HG03159 (cell line): ENCODE data around the gene SNAI1.
"Not testable (repeated sequence)": the region's sequence is repeated elsewhere in the genome, so short reads cannot be mapped to it uniquely, and the experiment has no call there.

Source experiments
- ATAC-seq: cut with Tn5 transposase; IDR thresholded peaks from one replicate; pipeline ENCODE4 v1.9.1; 2021; ENCODE audit warnings: mild to moderate bottlenecking, moderate library complexity; ENCODE audit not compliant: unreplicated experiment

Gene SNAI1

DNA sequence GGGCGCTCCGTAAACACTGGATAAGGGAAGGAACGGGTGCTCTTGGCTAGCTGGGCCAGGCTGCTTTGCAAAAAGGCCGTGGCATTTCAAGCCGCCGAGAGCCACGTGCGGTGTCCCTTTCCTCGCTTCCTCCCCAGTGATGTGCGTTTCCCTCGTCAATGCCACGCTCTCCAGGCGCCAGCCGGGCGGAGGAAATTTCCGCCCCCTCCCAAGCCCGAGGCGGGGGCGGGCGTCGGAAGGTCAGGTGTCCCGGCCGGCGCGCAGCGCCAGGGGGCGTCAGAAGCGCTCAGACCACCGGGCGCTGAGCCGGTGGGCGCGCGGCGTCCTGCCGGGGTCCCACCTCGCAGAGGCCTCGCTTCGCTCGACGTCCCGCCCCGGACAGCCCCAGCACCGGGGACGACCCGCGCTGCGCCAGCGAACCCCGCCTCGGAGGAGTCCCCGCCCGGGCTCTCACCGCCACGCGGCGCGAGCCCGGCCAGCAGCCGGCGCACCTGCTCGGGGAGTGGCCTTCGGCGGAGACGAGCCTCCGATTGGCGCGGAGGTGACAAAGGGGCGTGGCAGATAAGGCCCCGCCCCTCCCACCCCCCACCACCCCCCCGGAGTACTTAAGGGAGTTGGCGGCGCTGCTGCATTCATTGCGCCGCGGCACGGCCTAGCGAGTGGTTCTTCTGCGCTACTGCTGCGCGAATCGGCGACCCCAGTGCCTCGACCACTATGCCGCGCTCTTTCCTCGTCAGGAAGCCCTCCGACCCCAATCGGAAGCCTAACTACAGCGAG is at the start of gene SNAI1:
SNAI1 (plus strand) TSS at position 635 of the 777 bp plus-strand sequence; CDS start at position 715, 80 bp downstream.
- ATAC-seq = peak; percentile 79

DNA sequence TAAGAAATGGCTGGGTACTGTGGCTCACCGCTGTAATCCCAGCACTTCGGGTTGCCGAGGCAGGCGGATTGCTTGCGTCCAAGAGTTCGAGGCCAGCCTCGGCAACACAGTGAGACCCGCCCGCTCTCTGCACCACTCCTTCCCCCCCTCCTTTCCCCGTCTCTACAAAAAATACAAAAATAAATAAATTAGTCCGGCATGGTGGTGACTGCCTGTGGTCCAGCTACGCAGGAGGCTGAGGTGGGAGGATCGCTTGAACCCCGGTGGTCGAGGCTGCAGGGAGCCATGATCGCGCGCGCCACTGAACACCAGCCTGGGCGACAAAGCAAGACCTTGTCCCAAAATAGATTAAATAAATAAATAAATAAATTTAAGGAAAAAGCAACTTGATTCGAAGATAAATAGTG is 47.0 kb upstream of the SNAI1 start:
- ATAC-seq = peak; percentile 6

DNA sequence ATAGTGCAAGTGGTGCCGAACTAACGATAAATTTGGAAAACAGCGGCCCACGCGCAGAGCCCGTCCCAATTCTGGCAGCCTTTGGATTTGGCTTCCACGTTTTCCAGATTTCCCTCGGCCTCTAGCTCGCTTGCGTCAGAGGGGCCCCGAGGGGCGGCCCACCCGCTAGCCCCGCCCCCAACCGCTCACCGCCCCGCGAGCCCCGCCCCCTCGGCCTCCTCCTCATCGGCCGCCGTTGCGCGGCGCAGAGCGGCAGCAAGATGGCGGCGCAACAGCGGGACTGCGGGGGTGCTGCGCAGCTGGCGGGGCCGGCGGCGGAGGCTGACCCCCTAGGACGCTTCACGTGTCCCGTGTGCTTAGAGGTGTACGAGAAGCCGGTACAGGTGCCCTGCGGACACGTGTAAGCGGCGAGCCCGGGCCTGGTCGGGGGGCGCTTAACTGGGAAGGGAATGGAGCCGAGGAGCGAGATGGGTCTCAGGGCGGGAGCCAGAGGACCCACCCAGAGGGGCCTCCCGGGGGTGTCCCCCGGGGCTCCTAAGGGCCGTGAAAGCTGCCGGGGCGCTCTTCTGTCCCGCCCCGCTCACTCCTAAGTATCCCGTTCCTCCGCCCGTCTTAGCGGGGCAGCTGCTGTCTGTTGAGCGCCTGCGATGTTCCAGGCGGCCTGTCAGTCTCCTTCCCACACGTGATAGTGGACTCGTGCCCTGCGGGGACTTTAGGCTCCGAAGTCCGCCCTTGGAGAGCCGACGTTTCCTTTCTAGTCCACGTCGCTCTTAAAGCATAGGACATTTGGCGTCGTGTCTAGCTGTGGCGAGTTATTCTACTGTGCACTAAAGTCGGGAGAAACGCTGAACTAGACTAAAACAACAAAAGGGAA is 46.4 kb upstream of the SNAI1 start, which contains the start of gene RNF114:
RNF114 (plus strand) TSS at position 245 of the 874 bp plus-strand sequence; CDS start at position 261, 16 bp downstream.
- peak; percentile 63 for ATAC-seq

DNA sequence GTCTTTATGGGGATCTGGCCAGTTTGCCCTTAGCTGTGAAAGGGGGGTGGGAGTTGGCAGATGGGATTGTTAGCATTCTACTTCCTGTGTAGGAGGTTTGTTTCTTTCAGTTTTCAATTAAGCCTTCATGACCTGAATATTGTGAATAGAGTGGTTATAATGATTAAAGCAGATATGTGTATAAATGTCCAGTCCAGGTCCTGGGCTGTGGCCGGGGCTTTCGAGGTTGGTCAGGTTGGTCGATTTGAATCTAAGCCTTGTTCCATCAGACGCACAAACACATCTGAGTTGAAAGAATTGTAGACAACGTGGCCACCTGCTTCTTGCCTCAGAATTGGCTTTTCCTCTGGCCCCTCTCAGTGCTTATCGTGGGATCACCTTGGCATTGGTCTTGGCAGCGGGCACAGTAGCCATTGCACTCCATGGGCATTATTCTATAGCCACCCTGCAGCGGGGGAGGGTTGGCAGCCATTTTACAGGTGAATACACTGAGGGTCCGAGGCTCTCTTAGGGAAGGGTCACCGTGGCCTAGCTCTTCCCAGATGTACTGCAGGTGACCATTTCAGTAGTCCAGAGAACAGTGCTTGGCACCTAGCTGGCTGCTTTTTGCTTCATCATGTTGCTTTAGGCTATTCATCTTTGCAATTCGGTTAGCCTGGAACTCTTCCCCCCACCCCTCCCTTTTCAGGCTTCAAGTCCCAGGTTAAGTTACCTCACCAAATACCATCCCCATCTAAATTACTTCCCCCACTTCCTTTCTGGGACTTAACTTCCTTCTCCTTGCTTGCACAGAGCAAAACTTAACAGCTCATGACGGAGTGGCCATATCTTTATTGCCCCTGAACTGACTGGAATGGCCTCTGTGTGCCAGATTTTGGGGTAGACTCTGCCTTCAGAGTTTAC is 45.5 kb upstream of the SNAI1 start:
- ATAC-seq = no peak

DNA sequence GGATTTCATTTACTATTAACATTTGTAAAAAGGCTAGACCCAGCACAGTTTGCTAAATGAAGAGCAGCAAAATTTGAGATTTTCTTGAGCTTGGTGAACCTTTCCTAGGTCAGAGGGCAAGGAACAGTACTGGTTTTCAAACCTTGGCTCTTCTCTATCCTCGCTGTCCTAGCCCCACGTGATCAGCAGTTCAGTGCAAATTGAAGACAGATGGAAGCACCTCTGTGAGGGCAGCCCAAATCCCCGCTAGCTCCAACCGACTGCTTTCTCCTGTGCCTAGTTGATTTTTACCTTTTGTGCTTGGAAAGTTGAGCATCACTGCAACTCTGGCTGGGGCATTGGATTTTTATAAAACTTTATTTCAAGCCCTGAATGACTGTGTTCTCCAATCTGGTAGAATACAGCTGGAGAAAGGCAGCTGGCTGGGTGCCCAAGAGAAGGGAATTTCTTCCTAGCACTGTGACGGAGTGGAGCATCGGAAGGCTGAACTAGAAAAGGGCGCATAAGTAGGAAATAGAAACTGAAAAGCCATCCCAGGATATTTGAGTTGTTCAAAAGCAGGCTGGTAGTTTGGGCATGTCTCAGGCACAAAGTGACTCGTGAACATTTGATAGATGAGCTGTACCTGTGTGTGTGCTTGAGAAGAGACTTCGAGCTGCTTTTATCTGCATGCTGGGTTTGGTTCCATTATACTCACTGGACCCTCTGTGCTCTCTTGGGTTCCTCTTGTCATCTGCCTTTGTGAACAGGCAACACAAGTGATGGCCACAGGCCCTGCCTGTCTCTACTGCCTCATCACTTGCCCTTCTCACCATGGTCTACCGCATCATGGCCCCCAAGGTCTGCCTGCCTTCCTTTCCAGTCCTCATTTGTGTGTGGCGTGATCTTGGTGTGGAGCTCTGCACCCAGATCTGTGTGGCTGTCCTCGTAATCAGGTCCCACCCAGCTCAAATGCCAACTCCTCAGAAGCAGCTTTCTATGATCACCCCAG is 44.3 kb upstream of the SNAI1 start:
- ATAC-seq = no peak

DNA sequence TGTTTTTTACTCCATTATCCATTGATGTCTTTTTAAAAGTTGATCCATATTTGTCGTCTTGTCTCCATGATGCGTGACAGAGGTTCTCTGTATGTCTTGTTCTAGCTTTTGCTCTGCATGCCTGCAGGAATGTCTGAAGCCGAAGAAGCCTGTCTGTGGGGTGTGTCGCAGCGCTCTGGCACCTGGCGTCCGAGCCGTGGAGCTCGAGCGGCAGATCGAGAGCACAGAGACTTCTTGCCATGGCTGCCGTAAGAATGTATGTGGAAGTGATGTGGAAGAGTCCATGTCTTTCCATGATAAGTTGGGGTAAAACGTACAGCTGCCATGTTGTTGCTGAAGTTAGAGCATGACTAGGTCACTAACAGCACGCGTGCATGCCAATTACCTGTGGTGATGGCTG is 41.3 kb upstream of the SNAI1 start:
- no peak for ATAC-seq

DNA sequence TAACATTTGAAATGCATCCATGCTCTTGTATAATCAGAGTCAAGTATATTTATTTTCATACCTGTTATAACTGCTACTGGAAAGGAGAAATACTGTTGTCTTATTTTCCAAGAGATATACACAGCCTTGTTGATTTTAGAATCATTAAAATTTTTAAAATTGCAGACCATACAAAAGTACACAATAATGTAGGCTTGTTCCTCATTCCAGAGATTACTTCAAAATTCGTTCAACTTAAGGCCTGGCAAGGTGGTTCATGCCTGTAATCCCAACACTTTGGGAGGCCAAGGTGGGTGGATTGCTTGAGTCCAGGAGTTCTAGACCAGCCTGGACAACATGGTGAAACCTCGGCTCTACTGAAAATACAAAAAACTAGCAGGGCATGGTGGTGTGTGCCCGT is 40.5 kb upstream of the SNAI1 start:
- ATAC-seq = no peak

DNA sequence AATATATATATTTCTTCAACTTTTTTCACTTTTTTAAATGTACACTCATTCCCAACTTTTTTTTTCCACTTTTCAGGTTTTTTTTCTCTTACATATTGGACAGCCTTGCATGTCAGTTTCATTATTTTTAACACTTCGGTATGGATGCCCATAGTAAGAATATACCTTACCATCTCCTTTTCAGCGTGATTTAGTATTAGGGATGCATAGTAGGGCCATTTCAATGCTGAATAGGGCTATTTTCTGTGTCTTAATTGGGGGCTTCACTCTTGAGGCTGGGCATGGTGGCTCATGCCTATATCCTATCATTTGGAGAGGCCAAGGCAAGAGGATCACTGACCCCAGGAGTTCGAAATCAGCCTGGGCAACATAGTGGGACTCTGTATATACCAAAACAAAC is 39.8 kb upstream of the SNAI1 start:
- ATAC-seq = no peak

DNA sequence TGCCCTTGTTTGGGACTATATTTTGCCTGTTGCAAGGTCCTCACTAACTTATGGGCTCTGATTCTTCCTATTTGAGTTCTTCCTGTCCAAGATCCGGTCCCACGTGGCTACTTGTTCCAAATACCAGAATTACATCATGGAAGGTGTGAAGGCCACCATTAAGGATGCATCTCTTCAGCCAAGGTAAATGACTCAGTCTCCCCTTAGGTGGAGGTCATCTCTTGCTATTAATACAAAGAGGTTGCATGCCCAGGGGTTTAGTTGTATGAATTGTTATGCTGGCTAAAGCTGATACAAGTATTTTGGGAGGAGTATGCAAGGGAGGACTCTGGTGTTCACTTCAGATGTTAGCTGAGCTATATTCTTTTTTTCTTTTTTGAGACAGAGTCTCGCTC is 37.5 kb upstream of the SNAI1 start:
- no peak for ATAC-seq

DNA sequence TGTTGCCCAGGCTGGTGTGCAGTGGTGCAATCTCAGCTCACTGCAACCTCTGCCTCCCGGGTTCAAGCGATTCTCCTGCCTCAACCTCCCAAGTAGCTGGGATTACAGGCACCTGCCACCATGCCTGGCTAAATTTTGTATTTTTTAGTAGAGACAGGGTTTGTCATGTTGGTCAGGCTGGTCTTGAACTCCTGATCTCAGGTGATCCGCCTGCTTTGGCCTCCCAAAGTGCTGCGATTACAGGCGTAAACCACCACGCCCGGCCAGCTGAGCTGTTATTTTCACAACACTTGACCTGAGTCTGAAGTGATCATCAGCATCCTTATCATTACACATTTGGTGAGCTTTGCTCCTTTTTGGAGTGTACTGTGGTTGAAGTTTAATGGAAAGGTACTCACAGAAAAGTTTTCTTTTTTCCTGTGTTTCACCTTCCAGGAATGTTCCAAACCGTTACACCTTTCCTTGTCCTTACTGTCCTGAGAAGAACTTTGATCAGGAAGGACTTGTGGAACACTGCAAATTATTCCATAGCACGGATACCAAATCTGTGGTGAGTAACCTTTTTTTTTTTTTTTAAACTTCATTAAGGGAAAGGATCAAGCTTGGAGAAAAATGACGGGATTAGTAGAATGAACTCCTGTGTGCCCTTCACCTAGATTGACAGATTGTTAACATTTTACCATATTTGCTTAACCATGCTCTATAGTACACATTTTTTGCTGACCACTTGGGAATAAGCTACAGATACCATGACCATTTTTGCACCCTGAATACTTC is 36.9 kb upstream of the SNAI1 start:
- ATAC-seq = no peak

DNA sequence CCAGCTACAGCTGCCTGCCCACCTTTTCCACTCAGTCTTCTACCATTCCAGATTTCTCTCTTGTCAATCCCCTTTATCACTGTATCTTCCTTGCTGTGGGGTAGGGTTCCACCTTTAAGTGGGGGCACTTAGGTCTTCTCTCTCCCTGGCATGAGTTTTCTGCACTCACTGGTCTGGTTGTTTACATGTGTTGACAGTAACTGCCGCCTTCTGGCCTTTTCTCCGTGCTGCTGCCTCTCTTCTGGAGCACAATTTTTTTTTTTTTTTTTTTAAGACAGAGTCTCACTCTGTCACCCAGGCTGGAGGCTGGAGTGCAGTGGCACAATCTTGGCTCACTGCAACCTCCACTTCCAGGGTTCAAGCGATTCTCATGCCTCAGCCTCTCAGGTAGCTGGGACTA is 34.6 kb upstream of the SNAI1 start:
- no peak for ATAC-seq

DNA sequence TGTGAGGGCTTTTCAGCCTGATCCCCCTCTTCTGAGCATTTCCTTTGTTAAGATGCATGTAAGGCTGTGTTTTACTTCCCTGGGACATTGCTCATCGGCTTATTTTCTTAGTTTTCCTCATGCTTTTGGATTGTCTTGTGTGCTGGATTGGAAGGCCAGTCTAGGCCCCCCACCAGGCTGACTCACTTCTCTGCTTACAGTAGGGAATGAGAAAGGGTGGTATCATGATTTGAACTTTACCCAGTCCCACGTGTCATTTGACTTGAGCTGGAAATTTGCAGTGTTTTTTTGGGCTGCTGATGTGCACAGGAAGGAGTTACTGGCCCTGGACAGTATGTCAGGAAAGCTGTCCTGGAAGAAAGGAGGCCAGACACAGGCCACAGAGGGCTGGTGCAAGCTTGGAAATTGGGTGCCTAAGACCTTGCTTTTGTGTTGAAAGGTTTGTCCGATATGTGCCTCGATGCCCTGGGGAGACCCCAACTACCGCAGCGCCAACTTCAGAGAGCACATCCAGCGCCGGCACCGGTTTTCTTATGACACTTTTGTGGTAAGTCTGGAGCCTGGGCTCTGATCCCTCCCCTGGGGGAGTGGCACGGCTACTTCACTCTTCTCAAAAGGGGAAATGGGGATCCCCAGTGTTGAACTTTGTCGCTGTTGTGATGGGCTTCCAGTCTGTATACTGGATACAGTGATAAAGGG is 33.8 kb upstream of the SNAI1 start:
- ATAC-seq = no peak

DNA sequence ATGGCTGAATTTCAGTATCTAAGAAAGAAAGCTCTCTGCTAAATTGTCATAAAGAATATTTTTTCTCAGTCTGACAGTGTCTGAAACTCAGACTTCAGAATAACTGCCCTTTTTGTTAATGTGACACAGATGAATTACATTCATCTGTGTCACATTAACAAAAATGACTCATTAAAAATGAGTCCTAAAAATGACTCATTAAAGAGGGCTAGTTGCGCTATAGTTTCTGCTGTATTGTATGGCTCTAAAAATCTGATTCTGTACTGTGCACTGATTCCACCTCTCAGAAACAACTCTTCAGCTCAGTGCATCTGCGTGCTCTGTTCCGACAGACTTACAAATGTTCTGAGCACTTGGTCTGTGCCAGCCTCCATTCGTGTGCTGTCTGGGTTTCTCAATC is 31.6 kb upstream of the SNAI1 start:
- no peak for ATAC-seq

DNA sequence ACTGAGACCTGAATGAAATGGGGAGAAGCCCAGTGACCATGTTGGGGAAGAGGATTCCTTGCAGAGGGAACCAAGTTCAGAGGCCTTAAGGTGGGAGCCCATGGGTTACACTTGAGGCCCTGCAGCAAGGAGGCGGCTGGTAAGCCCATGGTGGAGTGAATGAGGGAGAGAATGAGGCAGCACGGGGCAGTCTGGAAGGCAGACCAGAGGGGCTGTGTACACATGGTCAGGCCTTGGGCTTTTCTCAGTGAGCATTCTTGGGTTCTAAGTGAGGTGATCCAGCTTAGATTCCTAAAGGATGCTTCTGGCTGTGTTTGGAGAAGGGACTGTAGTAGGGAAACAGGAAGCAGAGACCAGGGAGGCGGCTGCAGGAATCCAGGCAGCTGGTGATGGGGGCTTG is 27.6 kb upstream of the SNAI1 start:
- no peak for ATAC-seq

DNA sequence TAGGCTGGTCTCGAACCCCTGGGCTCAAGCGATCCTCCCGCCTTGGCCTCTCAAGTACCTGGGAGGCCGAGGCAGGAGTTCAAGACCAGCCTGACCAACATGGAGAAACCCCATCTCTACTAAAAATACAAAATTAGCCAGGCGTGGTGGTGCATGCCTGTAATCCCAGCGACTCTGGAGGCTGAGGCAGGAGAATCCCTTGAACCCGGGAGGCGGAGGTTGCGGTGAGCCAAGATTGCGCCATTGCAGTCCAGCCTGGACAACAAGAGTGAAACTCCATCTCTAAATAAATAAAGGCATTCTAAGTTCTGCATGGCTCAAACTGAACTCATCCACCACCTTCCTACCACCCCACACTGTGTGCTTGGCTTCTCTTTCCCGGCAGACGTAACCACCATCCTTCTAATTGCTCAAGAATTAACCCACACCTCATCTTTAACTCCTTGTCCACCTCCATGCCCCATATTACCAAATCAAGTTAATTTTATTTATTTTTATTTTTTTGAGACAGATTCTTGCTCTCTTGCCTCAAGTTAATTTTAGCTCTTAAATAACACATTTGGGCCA is 26.9 kb upstream of the SNAI1 start:
- not testable (repeated sequence) for ATAC-seq

DNA sequence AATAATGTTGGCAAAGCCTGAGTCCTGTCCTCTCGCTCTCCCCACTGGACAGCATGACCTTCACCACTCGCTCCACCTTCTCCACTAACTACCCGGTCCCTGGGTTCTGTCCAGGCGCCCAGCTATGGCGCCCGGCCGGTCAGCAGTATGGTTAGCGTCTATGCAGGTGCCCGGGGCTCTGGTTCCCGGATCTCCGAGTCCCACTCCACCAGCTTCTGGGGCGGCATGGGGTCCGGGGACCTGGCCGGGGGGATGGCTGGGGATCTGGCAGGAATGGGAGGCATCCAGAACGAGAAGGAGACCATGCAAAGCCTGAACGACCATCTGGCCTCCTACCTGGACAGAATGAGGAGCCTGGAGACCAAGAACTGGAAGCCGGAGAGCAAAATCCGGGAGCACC is 26.1 kb upstream of the SNAI1 start:
- ATAC-seq = no peak

DNA sequence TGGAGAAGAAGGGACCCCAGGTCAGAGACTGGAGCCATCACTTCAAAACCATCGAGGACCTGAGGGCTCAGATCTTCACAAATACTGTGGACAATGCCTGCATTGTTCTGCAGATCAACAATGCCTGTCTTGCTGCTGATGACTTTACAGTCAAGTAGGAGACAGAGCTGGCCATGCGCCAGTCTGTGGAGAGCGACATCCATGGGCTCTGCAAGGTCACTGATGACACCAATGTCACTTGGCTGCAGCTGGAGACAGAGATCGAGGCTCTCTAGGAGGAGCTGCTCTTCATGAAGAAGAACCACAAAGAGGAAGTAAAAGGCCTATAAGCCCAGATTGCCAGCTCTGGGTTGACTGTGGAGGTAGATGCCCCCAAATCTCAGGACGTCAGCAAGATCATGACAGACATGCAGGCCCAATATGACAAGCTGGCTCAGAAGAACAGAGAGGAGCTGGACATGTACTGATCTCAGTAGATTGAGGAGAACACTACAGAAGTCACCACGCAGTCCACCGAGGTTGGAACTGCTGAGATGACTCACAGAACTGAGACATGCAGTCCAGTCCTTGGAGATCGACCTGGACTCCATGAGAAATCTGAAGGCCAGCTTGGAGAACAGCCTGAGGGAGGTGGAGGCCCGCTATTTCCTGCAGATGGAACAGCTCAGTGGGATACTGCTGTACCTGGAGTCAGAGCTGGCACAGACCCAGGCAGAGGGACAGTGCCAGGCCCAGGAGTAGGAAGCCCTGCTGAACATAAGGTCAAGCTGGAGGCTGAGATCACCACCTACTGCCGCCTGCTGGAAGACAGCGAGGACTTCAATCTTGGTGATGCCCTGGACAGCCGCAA is 25.5 kb upstream of the SNAI1 start:
- not testable (repeated sequence) for ATAC-seq
